ENCODE measurements around the gene FXYD6.

Gene FXYD6

GRCh38 chr11:117834838-117835443 is 41.5 kb downstream of the FXYD6 start:
- FAIRE-seq (no peak), DNase-seq (ENCODE audit: insufficient read length, low spot score) (no peak)
- TF ChIP-seq CTCF (IDR thresholded peaks at IDR 0.05; ENCODE audit: insufficient read depth, missing control alignments): no peak

DNA sequence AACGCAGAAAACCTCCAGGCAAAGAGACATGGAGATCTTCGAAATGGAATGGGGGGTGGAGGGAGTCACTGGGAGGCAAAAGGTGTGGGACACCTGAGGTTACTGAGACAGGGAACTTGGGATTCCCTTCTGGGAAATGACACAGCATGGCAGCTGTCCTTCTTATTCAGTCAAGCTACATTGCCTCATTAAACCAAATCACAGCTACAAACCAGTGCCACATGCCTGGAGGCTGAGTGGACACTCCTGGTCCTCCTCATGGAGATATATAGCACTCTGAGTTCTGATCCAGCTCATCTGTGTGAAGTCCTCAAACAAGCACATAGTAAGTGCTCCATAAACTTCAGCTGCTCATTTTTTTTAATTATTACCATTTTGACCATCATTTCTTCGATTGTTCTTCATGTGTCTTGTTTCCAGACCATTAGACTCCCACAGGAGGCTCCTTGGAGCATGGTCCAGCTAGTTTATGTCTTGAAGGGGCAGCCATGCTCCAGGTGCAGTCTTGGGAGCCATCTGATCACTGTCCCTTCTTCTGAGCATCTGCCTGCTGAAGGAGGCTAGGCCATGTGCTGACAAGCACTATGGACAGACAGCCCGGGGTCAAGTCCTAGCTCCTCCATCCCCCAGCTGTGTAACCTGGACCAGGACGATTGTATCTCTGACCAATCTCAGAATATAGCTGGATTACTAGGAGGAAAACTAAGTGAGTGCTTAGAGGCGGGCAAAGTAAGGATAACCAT is 42.2 kb downstream of the FXYD6 start:
- DNase-seq (ENCODE audit: insufficient read length, low spot score) (no peak), FAIRE-seq (no peak)
- no peak for TF ChIP-seq CTCF (IDR thresholded peaks at IDR 0.05; ENCODE audit: insufficient read depth, missing control alignments)

DNA sequence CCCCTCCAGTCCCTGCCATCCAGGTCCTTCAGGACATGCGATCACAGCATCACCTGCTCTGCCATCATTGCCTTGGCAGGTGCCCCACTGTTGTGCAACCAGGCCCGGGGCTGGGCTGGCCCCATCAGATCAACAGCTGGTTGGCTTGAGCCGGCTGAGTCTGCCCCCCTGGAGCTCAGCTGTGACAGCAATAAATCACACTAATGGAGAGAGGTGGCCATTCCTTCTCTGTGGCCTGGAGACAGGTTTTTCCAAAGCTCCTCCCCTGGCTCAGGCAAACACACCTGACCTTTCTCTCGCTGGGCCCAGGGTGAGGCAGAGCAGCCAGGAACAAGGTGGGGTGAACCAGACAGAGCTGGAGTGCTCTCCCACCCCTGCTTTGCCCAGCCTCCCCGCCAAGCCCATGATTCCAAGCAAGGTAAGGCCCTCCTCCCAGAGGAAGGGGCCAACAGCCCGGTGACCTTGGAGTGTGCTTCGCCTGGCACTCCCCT is 43.0 kb downstream of the FXYD6 start:
- no peak for FAIRE-seq
- no peak for DNase-seq (ENCODE audit: insufficient read length, low spot score)
- TF ChIP-seq CTCF (IDR thresholded peaks at IDR 0.05; ENCODE audit: insufficient read depth, missing control alignments): no peak

- TF ChIP-seq CTCF (IDR thresholded peaks at IDR 0.05; ENCODE audit: insufficient read depth, missing control alignments): no peak
- no peak for FAIRE-seq
Measured at GRCh38 chr11:117832511-117832910, 43.9 kb downstream of the FXYD6 start.

DNA sequence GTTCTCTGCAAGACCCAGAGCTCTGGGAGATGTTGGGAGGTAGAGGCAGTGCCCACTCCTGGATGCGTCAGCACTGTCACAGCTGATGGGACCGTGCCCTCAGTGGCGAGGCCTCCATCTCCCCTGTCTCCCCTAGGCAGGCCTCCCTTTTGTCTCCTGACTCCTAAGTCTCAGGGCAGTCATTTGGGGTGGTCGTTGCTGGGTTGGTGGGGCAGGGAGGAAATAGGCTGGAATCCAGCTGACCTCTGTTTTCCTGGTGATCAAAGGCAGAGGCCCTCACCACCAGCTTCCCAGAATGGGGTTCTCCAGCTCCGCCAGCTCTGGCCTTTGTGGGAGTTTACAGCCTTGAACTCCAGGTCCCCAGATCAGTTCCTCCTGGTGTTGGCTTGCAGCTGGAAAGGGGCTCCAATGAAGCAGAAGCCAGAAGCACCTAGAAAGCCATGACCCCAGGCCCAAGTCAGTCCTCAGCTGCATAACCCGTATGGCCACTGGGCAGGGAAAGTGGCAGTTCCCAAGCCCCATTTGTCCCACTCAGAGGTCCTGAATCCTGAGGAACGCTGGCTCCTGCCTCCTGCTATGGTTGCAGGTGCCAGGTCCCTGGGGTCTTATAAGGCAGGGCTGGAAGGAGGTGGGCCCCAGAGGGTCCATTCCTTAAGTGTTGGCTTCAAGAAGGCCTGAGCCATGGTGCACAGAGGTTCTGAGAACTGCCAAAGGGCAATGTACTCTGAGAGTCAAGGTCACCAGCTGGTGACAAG is 44.6 kb downstream of the FXYD6 start:
- FAIRE-seq: no peak
- no peak for TF ChIP-seq CTCF (IDR thresholded peaks at IDR 0.05; ENCODE audit: insufficient read depth, missing control alignments)
- no peak for DNase-seq (ENCODE audit: insufficient read length, low spot score)

More at GRCh38 chr11:117832511-117832910, 43.9 kb downstream of the FXYD6 start:
- DNase-seq (ENCODE audit: insufficient read length, low spot score): no peak

GRCh38 chr11:117830674-117831351 is 45.6 kb downstream of the FXYD6 start:
- DNase-seq (ENCODE audit: insufficient read length, low spot score) (no peak), FAIRE-seq (no peak)
- no peak for TF ChIP-seq CTCF (IDR thresholded peaks at IDR 0.05; ENCODE audit: insufficient read depth, missing control alignments)
